HG02678 (cell line): ENCODE measurements around the gene ZNF445.
"Not testable (repeated sequence)": the region's sequence is repeated elsewhere in the genome, so short reads cannot be mapped to it uniquely, and the experiment has no call there.

Experiments
- ATAC-seq: cut with Tn5 transposase; IDR thresholded peaks from one replicate; pipeline ENCODE4 v1.9.1; 2021; ENCODE audit warnings: mild to moderate bottlenecking, moderate library complexity; ENCODE audit not compliant: unreplicated experiment

ZNF445 gene

GRCh38 chr3:44476963-44477311 is 533 bp downstream of the ZNF445 start:
- ATAC-seq = no peak

GRCh38 chr3:44476181-44476611 is 1.3 kb downstream of the ZNF445 start:
- no peak for ATAC-seq

- not testable (repeated sequence) for ATAC-seq
Observed at GRCh38 chr3:44474886-44475285, 2.6 kb downstream of the ZNF445 start.

DNA sequence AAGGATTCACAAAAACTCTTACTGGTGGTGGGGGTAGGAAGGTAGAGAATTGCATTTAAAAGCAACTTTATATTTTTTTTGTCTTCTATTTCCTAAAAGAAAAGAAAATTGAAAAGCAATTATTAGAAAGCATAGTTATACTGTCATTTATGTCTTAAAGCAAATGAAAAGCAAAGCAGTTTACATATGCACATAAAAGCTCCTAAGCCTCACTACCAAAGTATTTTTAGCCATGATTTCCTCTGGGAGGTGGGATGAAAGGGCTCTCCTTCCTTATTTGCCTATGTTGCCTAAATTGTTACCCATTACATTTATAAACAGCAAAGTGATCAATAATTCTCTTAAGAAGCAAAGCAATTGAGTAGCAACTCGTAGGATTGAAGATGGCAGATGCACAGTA is 7.0 kb downstream of the ZNF445 start:
- ATAC-seq = no peak

GRCh38 chr3:44469914-44470313 is 7.6 kb downstream of the ZNF445 start:
- no peak for ATAC-seq

DNA sequence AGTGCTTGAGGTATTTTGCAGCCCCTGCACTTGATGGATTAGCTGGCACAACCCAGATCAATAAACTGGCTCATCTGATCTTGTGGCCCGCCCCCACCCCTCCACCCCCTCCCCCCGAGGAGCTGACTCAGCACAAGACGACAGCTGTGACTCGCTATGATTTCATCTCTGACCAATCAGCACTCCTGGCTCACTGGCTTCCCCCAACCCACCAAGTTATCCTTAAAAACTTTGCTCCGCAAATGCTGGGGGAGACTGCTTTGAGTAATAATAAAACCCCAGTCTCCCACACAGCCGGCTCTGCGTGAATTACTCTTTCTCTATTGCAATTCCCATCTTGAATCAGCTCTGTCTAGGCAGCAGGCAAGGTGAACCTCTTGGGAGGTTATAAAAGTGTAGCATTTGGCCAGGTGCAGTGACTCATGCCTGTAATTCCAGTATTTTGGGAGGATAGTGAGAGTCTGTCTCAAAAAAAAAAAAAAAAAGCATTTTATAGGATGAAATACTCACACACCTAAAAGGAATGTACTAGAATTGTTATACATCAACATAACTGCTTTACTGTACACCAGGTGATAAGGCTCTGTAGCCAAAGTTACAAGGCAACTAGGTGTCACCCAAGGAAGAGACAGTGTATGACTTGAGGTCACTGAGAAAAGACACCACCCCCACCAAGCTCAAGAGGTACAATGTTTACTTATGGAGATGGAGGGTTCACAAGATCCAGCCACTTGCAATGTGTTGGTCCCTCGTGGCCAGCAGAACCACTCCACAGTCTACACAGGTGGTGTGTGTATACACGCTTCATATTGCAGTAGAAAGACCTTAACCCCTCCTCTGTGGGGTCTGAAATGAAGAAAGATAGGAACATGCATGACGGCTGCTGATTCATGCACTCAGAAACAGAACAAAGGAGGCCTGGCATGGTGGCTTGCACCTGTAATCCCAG is 8.6 kb downstream of the ZNF445 start:
- no peak for ATAC-seq

DNA sequence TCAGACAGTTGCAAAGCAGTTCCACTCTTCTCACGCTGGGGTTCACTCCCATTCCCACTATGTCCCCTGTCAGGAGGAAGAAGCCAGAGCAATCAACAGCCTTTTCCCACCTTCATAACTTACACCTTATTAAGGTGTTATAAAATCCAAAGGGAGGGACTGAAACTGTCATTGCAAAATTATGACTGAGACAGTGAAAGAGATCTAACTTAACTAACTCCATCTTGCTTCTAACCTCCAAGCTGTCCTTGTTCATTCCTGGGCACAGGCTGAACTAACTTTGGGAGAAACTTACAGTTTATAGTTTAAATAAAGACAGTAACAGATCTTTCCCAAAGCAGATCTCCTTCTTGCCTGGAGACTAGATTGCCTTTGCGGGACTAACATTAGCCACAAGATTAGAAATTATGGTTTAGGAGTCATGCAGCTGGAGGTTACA is 9.4 kb downstream of the ZNF445 start:
- ATAC-seq = not testable (repeated sequence)

GRCh38 chr3:44467241-44467640 is 10.2 kb downstream of the ZNF445 start:
- ATAC-seq = no peak

GRCh38 chr3:44464920-44465319 is 12.6 kb downstream of the ZNF445 start:
- ATAC-seq = not testable (repeated sequence)

- ATAC-seq = no peak
Observed at GRCh38 chr3:44464509-44464908, 13.0 kb downstream of the ZNF445 start.

DNA sequence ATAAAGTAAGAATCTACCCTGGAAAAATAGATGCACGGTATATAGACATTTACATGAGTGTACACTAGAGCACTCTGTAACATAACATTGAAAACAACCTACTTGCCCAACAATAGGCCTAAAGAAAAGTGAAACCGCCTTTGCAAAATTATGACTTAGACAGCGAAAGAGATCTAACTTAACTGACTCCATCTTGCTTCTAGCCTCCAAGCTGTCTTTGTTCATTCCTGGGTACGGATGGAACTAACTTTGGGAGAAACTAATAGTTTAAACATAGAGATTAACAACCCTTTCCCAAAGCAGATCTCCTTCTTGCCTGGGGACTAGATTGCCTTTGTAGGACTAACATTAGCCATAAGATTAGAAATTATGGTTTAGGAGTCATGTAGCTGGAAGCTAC is 17.4 kb downstream of the ZNF445 start:
- not testable (repeated sequence) for ATAC-seq

- no peak for ATAC-seq
Observed at GRCh38 chr3:44455318-44455717, 22.2 kb downstream of the ZNF445 start.

DNA sequence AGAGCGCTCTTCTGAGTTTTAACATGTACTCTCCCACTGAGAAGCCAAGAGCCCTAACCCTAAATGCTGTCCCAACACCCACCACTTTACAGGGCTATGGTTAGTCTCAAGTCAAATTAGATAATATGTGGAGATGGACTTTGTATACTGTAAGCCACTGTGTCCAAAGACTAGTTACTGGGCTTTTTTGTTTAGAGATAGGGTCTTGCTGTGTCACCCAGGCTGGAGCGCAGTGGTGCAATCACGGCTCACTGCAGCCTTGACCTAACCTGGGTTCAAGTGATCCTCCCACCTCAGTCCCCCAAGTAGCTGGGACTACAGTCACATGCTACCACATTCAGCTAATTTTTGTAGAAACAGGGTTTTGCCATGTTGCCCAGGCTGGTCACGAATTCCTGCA is 23.2 kb downstream of the ZNF445 start:
- ATAC-seq = no peak

- ATAC-seq = no peak
Observed at GRCh38 chr3:44451441-44451840, 26.0 kb downstream of the ZNF445 start.

- ATAC-seq = no peak
Observed at GRCh38 chr3:44446929-44447328, 30.5 kb downstream of the ZNF445 start.

DNA sequence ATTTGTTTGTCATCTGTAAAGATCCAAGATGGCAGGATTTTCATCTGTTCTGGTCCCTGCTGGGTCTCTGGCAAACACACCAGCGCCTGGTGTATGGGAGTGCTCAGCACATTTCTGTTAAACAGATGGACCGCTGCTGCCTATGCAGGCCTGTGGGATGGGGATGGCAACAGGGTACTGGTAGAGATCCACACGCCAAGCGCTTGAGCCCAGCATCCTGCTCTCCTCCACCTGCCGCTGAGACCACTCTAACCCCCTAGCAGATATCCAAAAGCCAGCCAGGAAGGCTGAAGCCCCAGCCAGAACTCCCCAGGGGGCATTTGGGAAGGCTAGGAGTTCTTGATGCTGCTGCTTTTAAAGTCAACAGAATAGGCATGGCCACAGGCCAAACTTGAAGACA is 31.7 kb downstream of the ZNF445 start:
- no peak for ATAC-seq

DNA sequence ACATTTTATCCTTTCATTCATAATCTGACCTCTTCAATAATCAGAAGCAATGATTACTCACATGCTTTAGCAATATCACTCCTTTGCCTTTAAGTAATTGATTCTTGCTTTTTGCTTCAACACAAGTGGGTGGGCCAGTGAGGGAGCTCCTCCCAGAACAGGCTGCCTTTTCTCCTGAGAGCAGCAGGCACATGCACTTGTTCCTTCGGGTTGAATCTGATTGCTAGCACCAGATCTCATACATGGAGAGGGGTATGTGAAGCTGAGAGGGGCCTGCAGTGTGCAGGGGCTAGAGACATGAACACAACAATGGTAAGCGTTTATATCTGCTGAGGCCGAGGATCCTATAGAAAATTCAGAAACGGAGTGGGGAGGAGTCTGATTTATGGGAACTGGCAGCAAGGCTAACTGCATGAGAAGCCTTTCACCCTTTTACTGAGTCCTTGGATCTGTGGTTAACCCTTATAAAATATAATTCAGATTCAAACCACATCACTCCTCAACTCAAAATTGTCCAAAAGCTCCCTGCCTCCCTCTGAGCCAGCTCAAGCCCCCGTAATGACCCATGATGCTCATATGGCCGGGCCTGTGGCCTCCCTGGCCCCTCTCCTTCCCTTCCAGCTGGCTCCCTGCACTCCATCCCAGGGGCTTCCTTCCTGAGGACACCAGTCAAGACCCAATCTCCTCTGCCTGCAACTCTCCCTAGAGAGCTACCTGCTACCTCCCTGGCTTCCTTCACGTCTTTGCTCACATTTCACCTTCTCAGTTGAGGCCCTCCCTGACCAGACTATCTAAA is 32.4 kb downstream of the ZNF445 start:
- ATAC-seq = no peak

GRCh38 chr3:44444437-44444836 is 33.0 kb downstream of the ZNF445 start:
- no peak for ATAC-seq

GRCh38 chr3:44442596-44443309 is 34.7 kb downstream of the ZNF445 start:
- ATAC-seq = no peak

GRCh38 chr3:44439499-44440295 is 37.8 kb downstream of the ZNF445 start:
- ATAC-seq = peak; percentile 97
